Measurements from ENCODE around the gene KCNK10.

The KCNK10 gene, protein sequence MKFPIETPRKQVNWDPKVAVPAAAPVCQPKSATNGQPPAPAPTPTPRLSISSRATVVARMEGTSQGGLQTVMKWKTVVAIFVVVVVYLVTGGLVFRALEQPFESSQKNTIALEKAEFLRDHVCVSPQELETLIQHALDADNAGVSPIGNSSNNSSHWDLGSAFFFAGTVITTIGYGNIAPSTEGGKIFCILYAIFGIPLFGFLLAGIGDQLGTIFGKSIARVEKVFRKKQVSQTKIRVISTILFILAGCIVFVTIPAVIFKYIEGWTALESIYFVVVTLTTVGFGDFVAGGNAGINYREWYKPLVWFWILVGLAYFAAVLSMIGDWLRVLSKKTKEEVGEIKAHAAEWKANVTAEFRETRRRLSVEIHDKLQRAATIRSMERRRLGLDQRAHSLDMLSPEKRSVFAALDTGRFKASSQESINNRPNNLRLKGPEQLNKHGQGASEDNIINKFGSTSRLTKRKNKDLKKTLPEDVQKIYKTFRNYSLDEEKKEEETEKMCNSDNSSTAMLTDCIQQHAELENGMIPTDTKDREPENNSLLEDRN

GRCh38 chr14:88323086-88323522, at the start of gene KCNK10:
TSS of gene KCNK10 (minus strand) at chr14:88323269. CDS start at chr14:88322798, 471 bp downstream.
- TF ChIP-seq, protein P1, sequence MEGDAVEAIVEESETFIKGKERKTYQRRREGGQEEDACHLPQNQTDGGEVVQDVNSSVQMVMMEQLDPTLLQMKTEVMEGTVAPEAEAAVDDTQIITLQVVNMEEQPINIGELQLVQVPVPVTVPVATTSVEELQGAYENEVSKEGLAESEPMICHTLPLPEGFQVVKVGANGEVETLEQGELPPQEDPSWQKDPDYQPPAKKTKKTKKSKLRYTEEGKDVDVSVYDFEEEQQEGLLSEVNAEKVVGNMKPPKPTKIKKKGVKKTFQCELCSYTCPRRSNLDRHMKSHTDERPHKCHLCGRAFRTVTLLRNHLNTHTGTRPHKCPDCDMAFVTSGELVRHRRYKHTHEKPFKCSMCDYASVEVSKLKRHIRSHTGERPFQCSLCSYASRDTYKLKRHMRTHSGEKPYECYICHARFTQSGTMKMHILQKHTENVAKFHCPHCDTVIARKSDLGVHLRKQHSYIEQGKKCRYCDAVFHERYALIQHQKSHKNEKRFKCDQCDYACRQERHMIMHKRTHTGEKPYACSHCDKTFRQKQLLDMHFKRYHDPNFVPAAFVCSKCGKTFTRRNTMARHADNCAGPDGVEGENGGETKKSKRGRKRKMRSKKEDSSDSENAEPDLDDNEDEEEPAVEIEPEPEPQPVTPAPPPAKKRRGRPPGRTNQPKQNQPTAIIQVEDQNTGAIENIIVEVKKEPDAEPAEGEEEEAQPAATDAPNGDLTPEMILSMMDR (IDR thresholded peaks at IDR 0.05): no peak

- TF ChIP-seq, protein P1 (IDR thresholded peaks at IDR 0.05): no peak
Observed at GRCh38 chr14:88369496-88369895, 46.4 kb upstream of the KCNK10 start.

- TF ChIP-seq, protein P1 (IDR thresholded peaks at IDR 0.05): no peak
Observed at GRCh38 chr14:88364710-88365413, 41.8 kb upstream of the KCNK10 start.

GRCh38 chr14:88363644-88364043, 40.6 kb upstream of the KCNK10 start:
- TF ChIP-seq, protein P1 (IDR thresholded peaks at IDR 0.05): no peak

DNA sequence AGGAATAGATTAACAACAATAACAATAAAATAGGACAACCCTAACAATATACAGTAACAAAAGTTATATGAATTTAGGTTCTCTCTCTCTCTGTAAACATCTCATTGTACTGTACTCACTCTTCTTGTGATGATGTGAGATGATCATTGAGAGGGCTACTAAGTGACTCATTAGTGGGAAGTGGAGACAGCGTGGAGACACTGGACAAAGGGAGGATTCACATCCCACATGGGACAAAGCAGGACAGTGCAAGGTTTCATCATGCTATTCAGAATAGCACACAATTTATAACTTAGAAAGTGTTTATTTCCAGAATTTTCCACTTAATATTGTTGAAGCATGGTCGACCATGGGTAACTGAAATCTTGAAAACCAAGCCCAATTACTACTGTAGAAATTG, 36.4 kb upstream of the KCNK10 start:
- TF ChIP-seq, protein P1 (IDR thresholded peaks at IDR 0.05): no peak

- TF ChIP-seq, protein P1 (IDR thresholded peaks at IDR 0.05): no peak
Observed at GRCh38 chr14:88354358-88354757, 31.3 kb upstream of the KCNK10 start.

DNA sequence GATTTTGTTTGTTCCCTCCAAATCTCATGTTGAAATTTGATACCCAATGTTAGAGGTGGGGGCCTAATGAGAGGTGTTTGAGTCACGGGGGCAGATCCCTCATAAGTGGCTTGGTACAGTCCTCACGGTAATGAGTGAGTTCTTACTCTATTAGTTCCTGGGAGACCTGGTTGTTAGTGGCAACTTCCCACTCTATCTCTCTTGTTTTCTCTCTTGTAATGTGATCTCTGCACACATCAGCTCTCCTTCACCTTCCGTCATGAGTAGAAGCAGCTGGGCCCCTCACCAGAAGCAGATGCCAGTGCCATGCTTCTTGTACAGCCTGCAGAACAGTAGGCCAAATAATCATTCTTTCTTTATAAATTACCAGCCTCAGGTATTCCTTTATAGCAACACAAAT, 29.6 kb upstream of the KCNK10 start:
- TF ChIP-seq, protein P1 (IDR thresholded peaks at IDR 0.05): no peak
